Mesothelial cell of epicardium (in vitro differentiated cells): Measurements from ENCODE around the gene TRIM34. TPM values are rescaled to one million over a fixed set of nuclear protein-coding genes. Genes with fewer than 3 reads are reported as not detected.
A peak's percentile ranks its signal among the peaks of the same experiment; 100 is the strongest.
"Not testable (repeated sequence)": the region's sequence is repeated elsewhere in the genome, so short reads cannot be mapped to it uniquely, and the experiment has no call there.

Experiments
- DNase-seq, 2 experiments: peaks; one replicate each; pipeline ENCODE4 v3.0.0; 2021; ENCODE audit warnings: low spot score in 2 of 2; ENCODE audit not compliant: unreplicated experiment in 2 of 2
- H3K27ac Mint-ChIP-seq: 2 replicates; pipeline ENCODE4 v1.8.0; 2021; ENCODE audit warnings: mixed read lengths
- H3K27me3 Mint-ChIP-seq: 2 replicates; pipeline ENCODE4 v1.8.0; 2021; ENCODE audit warnings: low read depth, mixed read lengths
- H3K36me3 Mint-ChIP-seq: 2 replicates; pipeline ENCODE4 v1.8.0; 2021; ENCODE audit warnings: mixed read lengths
- H3K4me1 Mint-ChIP-seq: 2 replicates; pipeline ENCODE4 v1.8.0; 2021; ENCODE audit warnings: mixed read lengths
- H3K4me3 Mint-ChIP-seq: 2 replicates; pipeline ENCODE4 v1.8.0; 2021; ENCODE audit warnings: mild to moderate bottlenecking, moderate library complexity, mixed read lengths
- H3K9me3 Mint-ChIP-seq: 2 replicates; pipeline ENCODE4 v1.8.0; 2021; ENCODE audit warnings: mixed read lengths
- CTCF ChIP-seq: fragments of 200-600 bp; sonication (generic); IDR thresholded peaks from one replicate; pipeline ENCODE4 v1.5.0; 2021; ENCODE audit warnings: antibody characterized with exemption; ENCODE audit not compliant: unreplicated experiment
- total RNA-seq: library from RNA; stranded (reverse); gene quantifications from 3 replicates; pipeline ENCODE4 v1.2.1, GENCODE V29; 2021

Gene TRIM34
- total RNA-seq, 1 donor from 2014 or later, result 5.0 TPM

- Mint-ChIP-seq H3K27me3 (no peaks in the 10 kb centered on the region), H3K36me3 (peaks cover 57% of the 10 kb centered on the region), H3K4me3 (no peak overlapping the region), H3K4me1 (peaks cover 17% of the 10 kb centered on the region), H3K9me3 (no peaks in the 10 kb centered on the region), H3K27ac (peak overlapping the region; percentile 8)
- TF ChIP-seq CTCF, result no peak
- no peak for DNase-seq
Measured at GRCh38 chr11:5665051-5665570, 40.3 kb downstream of the TRIM34 start.

- Mint-ChIP-seq H3K4me1 (peaks cover 17% of the 10 kb centered on the region), H3K27me3 (no peaks in the 10 kb centered on the region), H3K36me3 (peaks cover 61% of the 10 kb centered on the region), H3K9me3 (no peaks in the 10 kb centered on the region), H3K27ac (peak overlapping the region; percentile 40), H3K4me3 (no peak overlapping the region)
- DNase-seq, result no peak
- TF ChIP-seq CTCF, result no peak
Measured at GRCh38 chr11:5665746-5666401, 41.1 kb downstream of the TRIM34 start.

- Mint-ChIP-seq H3K27ac (peak overlapping the region; percentile 40), H3K4me1 (peaks cover 17% of the 10 kb centered on the region)
Measured at GRCh38 chr11:5666402-5666793, 41.6 kb downstream of the TRIM34 start.

GRCh38 chr11:5671831-5672230, 47.0 kb downstream of the TRIM34 start:
- Mint-ChIP-seq H3K27me3 (no peaks in the 10 kb centered on the region), H3K9me3 (peaks cover 11% of the 10 kb centered on the region), H3K4me3 (no peak overlapping the region), H3K27ac (no peak overlapping the region), H3K36me3 (peaks cover 46% of the 10 kb centered on the region), H3K4me1 (no peaks in the 10 kb centered on the region)
- DNase-seq, result no peak
- no peak for TF ChIP-seq CTCF

More at GRCh38 chr11:5666402-5666793, 41.6 kb downstream of the TRIM34 start:
- Mint-ChIP-seq H3K27me3 (no peaks in the 10 kb centered on the region), H3K4me3 (no peak overlapping the region), H3K36me3 (peaks cover 58% of the 10 kb centered on the region), H3K9me3 (no peaks in the 10 kb centered on the region)
- DNase-seq, result no peak
- TF ChIP-seq CTCF, result no peak

- Mint-ChIP-seq H3K36me3 (peaks cover 53% of the 10 kb centered on the region), H3K4me1 (no peaks in the 10 kb centered on the region), H3K27me3 (no peaks in the 10 kb centered on the region), H3K4me3 (no peak overlapping the region), H3K27ac (no peak overlapping the region), H3K9me3 (peaks cover 17% of the 10 kb centered on the region)
- no peak for DNase-seq
- no peak for TF ChIP-seq CTCF
Measured at GRCh38 chr11:5674391-5674790, 49.6 kb downstream of the TRIM34 start.

- TF ChIP-seq CTCF, result no peak
- DNase-seq, result no peak
- Mint-ChIP-seq H3K27me3 (no peaks in the 10 kb centered on the region), H3K27ac (no peak overlapping the region), H3K36me3 (peaks cover 53% of the 10 kb centered on the region), H3K4me1 (peaks cover 14% of the 10 kb centered on the region), H3K4me3 (no peak overlapping the region), H3K9me3 (peaks cover 7% of the 10 kb centered on the region)
Measured at GRCh38 chr11:5679811-5680210, 55.0 kb downstream of the TRIM34 start.

- H3K4me1 Mint-ChIP-seq, result peaks cover 21% of the 10 kb centered on the region
- not testable (repeated sequence) for H3K9me3 Mint-ChIP-seq, H3K27ac Mint-ChIP-seq, DNase-seq, H3K4me3 Mint-ChIP-seq, H3K27me3 Mint-ChIP-seq
- H3K36me3 Mint-ChIP-seq, result peaks cover 38% of the 10 kb centered on the region
Measured at GRCh38 chr11:5682890-5683441, 58.2 kb downstream of the TRIM34 start.

- Mint-ChIP-seq H3K4me3 (peak overlapping the region; percentile 90), H3K27ac (peak overlapping the region; percentile 100), H3K4me1 (peaks cover 21% of the 10 kb centered on the region), H3K36me3 (peaks cover 31% of the 10 kb centered on the region)
- not testable (repeated sequence) for H3K27me3 Mint-ChIP-seq, H3K9me3 Mint-ChIP-seq, DNase-seq
Measured at GRCh38 chr11:5683620-5684019, 58.8 kb downstream of the TRIM34 start.
